WERI-Rb-1 (cell line): ENCODE results near the gene IL22RA2.

Experiments used
- DNase-seq: peaks from one replicate; pipeline ENCODE4 v3.0.0-alpha.2; 2020
- H3K27ac ChIP-seq: fragments of 250-450 bp; sonication (Bioruptor Pico); 2 replicates; pipeline ENCODE4 v1.5.1; 2020; ENCODE audit warnings: mild to moderate bottlenecking, moderate library complexity
- H3K27me3 ChIP-seq: fragments of 250-450 bp; sonication (Bioruptor Pico); 2 replicates; pipeline ENCODE4 v1.5.1; 2021; ENCODE audit warnings: mild to moderate bottlenecking, low read depth, moderate library complexity; ENCODE audit not compliant: insufficient read depth, severe bottlenecking
- H3K36me3 ChIP-seq: fragments of 250-450 bp; sonication (Bioruptor Pico); 2 replicates; pipeline ENCODE4 v1.5.1; 2020; ENCODE audit warnings: mild to moderate bottlenecking, moderate library complexity
- H3K4me3 ChIP-seq: 2 replicates; pipeline ENCODE4 v1.5.1; 2011; ENCODE audit warnings: low read depth, mild to moderate bottlenecking, control low read depth, low read length
- H3K9me3 ChIP-seq: fragments of 250-450 bp; sonication (Bioruptor Pico); 2 replicates; pipeline ENCODE4 v1.5.1; 2021; ENCODE audit warnings: mild to moderate bottlenecking, moderate library complexity; ENCODE audit not compliant: severe bottlenecking
- TF ChIP-seq, protein P1 (sequence below): IDR thresholded peaks from 2 replicates; pipeline ENCODE4 v1.5.1; 2011; ENCODE audit warnings: low read depth, mild to moderate bottlenecking, control low read depth, inconsistent platforms, low read length

IL22RA2 gene

DNA sequence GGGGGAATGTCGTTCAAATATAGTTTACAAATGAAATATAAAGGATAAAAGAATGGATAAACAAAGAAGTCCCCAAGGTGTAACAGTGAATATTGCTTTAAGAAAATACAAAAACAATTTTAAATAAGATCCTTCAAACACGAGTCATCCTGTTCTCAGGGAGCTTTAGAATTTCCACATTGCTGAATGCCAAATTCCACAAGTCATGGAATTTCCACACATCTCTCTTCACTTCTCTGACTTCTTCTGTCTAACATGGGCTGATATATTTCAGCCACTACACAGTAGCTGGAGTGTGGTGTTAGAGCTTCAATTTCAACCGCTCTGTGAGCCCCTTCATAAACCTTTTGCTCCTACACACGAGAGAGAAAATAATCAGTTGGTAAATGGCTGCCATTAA, 28.0 kb downstream of the IL22RA2 start:
- Histone ChIP-seq H3K27me3 (peaks cover 6% of the 10 kb centered on the region), H3K9me3 (no peaks in the 10 kb centered on the region), H3K36me3 (no peaks in the 10 kb centered on the region), H3K27ac (no peak overlapping the region), H3K4me3 (no peak overlapping the region)
- TF ChIP-seq, protein P1, sequence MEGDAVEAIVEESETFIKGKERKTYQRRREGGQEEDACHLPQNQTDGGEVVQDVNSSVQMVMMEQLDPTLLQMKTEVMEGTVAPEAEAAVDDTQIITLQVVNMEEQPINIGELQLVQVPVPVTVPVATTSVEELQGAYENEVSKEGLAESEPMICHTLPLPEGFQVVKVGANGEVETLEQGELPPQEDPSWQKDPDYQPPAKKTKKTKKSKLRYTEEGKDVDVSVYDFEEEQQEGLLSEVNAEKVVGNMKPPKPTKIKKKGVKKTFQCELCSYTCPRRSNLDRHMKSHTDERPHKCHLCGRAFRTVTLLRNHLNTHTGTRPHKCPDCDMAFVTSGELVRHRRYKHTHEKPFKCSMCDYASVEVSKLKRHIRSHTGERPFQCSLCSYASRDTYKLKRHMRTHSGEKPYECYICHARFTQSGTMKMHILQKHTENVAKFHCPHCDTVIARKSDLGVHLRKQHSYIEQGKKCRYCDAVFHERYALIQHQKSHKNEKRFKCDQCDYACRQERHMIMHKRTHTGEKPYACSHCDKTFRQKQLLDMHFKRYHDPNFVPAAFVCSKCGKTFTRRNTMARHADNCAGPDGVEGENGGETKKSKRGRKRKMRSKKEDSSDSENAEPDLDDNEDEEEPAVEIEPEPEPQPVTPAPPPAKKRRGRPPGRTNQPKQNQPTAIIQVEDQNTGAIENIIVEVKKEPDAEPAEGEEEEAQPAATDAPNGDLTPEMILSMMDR: no peak
- no peak for DNase-seq

DNA sequence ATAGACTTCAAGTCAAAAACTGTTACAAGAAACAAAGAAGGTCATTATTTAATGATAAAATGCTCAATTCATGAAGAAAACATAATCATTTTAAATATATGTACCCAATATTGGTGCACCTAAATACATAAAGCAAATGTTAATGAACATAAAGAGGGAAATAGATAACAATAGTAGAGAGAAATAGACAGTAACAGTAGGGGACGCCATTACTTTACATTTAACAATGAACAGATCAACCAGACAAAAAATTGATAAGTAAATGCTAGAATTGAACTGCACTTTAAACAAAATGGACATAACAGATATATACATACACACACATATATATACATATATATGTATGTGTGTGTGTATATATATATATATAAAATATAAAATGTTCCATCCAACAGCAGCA, 37.4 kb downstream of the IL22RA2 start:
- DNase-seq: no peak
- Histone ChIP-seq H3K9me3 (no peaks in the 10 kb centered on the region), H3K27ac (no peak overlapping the region), H3K36me3 (no peaks in the 10 kb centered on the region), H3K27me3 (no peaks in the 10 kb centered on the region), H3K4me3 (no peak overlapping the region)
- TF ChIP-seq, protein P1: no peak

DNA sequence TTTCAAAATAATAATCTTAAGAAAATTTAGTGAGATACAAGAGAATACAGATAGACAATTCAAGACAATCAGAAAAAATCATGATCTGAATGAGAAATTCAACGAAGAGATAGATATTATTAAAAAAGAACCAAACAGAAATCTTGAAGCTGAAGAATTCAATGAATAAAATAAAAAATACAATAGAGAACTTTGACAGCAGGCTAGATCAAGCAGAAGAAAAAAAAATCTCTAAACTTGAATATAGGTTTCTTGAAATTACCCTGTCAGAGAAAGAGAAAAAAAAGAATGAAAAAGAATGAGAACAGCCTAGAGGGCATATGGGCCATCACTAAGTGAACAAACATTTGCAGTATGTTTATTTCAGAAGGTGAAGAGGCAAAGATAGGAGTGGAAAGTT, 39.0 kb downstream of the IL22RA2 start:
- H3K9me3 ChIP-seq: no peaks in the 10 kb centered on the region
- H3K27me3 ChIP-seq: no peaks in the 10 kb centered on the region
- TF ChIP-seq, protein P1: no peak
- H3K36me3 ChIP-seq: no peaks in the 10 kb centered on the region
- H3K27ac ChIP-seq: no peak overlapping the region
- no peak overlapping the region for H3K4me3 ChIP-seq
- no peak for DNase-seq

DNA sequence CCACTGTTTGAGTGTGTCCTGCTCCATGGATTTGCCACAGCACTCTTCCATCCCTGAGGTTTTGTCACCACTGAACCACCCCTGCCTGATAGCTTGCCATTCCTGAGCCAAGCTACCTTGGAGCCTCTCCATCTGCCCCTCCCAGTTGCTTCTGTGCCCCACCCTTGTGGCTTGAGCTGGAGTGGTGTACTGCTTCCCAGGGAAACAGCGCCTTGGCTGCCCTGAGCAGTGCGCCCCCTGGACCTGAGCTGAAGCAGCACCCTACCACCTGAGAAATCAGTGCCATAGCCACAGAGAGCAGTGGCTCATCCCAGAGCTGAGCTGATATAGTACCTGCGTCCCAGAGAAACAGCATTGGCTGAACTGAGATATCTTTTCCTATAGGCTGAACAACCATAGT, 40.3 kb downstream of the IL22RA2 start:
- no peak overlapping the region for H3K27ac ChIP-seq
- H3K9me3 ChIP-seq: peaks cover 2% of the 10 kb centered on the region
- H3K36me3 ChIP-seq: no peaks in the 10 kb centered on the region
- no peak for DNase-seq
- TF ChIP-seq, protein P1: no peak
- no peaks in the 10 kb centered on the region for H3K27me3 ChIP-seq
- no peak overlapping the region for H3K4me3 ChIP-seq

DNA sequence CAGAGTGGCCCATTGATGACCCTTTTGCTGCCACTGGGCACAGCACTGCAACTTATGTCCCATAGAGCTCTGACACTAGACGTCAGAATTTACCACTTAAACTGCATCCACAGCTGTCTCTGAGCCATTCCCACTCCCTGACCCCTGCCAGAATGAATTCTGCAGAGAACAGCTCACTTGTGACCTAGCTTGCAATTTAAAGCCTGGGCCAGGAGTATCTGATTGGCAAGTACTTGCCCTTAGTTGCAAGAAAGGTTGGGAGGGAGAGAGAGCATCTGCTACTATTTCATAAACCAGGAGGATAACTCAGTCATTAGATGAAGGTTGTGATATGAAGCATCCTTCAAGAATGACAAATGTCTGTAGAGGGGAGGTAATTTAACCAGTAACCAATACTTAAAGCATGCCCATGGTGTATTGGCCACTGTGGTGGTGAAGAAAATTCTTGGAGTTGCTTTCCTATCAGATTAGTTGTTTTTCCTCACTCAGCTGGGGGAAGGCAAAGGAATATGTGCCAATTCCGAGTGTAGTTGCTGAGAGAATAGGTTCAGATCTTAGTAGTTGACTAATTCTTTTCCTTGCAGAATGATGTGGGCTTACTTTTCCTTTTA, 46.5 kb downstream of the IL22RA2 start:
- H3K4me3 ChIP-seq: no peak overlapping the region
- H3K9me3 ChIP-seq: peaks cover 2% of the 10 kb centered on the region
- no peak for DNase-seq
- no peak overlapping the region for H3K27ac ChIP-seq
- no peaks in the 10 kb centered on the region for H3K36me3 ChIP-seq
- H3K27me3 ChIP-seq: no peaks in the 10 kb centered on the region
- TF ChIP-seq, protein P1: no peak

DNA sequence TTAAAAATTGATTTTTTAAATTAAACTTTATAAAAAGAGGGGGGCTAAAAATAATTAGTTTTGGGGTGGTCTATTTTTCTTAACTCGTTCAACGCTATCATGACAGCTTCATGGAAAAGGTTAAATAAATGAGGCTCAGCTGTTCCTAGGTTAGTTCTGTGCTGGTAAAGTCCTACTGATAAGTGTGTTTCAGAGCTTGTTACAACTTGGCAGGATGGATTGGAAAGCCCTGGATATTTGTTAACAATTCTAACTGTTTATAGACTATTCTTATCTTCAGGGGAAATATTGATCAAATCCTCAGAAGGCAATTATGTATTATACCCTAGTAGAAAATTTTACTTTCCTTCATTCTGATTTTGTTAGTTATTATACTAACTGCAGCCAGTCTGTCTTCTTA, 50.4 kb downstream of the IL22RA2 start:
- Histone ChIP-seq H3K27ac (no peak overlapping the region), H3K27me3 (no peaks in the 10 kb centered on the region), H3K4me3 (no peak overlapping the region), H3K9me3 (no peaks in the 10 kb centered on the region), H3K36me3 (no peaks in the 10 kb centered on the region)
- TF ChIP-seq, protein P1: no peak
- DNase-seq: no peak
